Breast epithelium (tissue), 3 donors: Measurements from ENCODE around the gene STK35.

ENCODE experiments used
- CTCF ChIP-seq, 3 donors: fragments of 450-650 bp; IDR thresholded peaks; one replicate each; pipeline ENCODE4 v1.5.1; 2016 to 2017; ENCODE audit warnings: antibody characterized with exemption in 3 of 3, mild to moderate bottlenecking in 3 of 3, moderate library complexity in 3 of 3
- POLR2A ChIP-seq: fragments of 450-650 bp; IDR thresholded peaks from one replicate; pipeline ENCODE4 v1.6.1; 2016; ENCODE audit warnings: antibody characterized with exemption, mild to moderate bottlenecking, moderate library complexity
- POLR2AphosphoS5 ChIP-seq, 3 donors: sonication (generic); formaldehyde crosslinking; IDR thresholded peaks; one replicate each; pipeline ENCODE4 v1.6.1; 2017; ENCODE audit warnings: antibody characterized with exemption in 3 of 3

DNA sequence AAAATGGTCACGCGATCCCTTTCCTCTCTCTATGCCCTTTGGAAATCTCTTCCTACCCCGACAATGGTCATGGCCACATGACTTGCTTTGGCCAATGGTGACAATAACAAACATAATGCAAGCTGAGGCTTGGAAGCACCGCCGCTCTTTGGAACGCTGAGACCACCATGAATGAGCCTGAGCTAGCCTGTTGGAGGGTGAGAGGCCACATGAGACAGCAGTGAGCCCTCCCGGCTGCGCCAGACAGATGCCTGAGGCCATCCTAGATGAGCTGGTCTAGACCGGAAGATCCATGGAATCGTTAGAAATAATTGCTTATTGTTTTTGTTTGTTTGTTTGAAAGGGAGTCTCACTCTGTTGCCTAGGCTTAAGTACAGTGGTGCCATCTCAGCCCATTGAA is 64.2 kb downstream of the STK35 start:
- TF ChIP-seq POLR2A (no peak), CTCF (IDR thresholded peaks at IDR 0.05) (no peak), POLR2AphosphoS5 (IDR thresholded peaks at IDR 0.05) (no peak)
